ENCODE data around the gene PGM3.

Gene PGM3

GRCh38 chr6:83220121-83220520 is 27.1 kb upstream of the PGM3 start:
- TF ChIP-seq, protein P1, sequence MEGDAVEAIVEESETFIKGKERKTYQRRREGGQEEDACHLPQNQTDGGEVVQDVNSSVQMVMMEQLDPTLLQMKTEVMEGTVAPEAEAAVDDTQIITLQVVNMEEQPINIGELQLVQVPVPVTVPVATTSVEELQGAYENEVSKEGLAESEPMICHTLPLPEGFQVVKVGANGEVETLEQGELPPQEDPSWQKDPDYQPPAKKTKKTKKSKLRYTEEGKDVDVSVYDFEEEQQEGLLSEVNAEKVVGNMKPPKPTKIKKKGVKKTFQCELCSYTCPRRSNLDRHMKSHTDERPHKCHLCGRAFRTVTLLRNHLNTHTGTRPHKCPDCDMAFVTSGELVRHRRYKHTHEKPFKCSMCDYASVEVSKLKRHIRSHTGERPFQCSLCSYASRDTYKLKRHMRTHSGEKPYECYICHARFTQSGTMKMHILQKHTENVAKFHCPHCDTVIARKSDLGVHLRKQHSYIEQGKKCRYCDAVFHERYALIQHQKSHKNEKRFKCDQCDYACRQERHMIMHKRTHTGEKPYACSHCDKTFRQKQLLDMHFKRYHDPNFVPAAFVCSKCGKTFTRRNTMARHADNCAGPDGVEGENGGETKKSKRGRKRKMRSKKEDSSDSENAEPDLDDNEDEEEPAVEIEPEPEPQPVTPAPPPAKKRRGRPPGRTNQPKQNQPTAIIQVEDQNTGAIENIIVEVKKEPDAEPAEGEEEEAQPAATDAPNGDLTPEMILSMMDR (IDR thresholded peaks at IDR 0.05) = no peak
- H3K27me3 ChIP-seq = no peaks in the 10 kb centered on the region
- intact Hi-C loops (cut with DNase I; ENCODE audit: low total_unique reads) = loop anchor here (5.0 kb wide), 1 partner anchor 292 kb away; the partner anchor contains the start of gene PRSS35
- no peaks in the 10 kb centered on the region for H3K36me3 ChIP-seq
- no peak overlapping the region for H3K4me3 ChIP-seq
- DNase-seq = no peak
- H3K4me1 ChIP-seq = no peaks in the 10 kb centered on the region
- H3K9me3 ChIP-seq = no peaks in the 10 kb centered on the region
- H3K27ac ChIP-seq = no peak overlapping the region

DNA sequence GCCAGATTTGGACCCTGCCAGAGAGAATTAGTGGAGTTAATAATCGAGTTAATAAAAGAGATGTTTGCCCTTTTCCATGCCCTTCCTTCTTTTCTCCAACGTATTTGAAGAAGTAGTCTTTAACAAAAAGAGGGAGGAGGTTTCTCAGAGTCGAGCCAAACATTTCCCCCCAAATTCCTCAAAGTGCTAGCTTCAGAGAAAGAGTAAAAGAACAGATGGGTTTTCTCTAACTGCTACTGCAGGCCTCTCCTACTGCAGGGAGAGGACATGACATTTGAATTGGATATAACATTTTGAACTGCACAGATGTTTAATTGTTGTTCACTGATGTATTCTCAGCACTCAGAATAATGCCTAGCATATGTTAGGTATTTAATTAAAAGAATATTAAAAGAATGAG is 25.6 kb upstream of the PGM3 start:
- H3K27ac ChIP-seq = no peak overlapping the region
- DNase-seq = no peak
- H3K4me3 ChIP-seq = no peak overlapping the region
- H3K9me3 ChIP-seq = no peaks in the 10 kb centered on the region
- no peaks in the 10 kb centered on the region for H3K4me1 ChIP-seq
- H3K36me3 ChIP-seq = no peaks in the 10 kb centered on the region
- H3K27me3 ChIP-seq = no peaks in the 10 kb centered on the region
- intact Hi-C loops (cut with DNase I; ENCODE audit: low total_unique reads) = loop anchor here (2.0 kb wide), 1 partner anchor 152 kb away; the partner anchor contains the start of gene DOP1A
- TF ChIP-seq, protein P1 (IDR thresholded peaks at IDR 0.05) = no peak

GRCh38 chr6:83216806-83217205 is 23.7 kb upstream of the PGM3 start:
- intact Hi-C loops (cut with DNase I; ENCODE audit: low total_unique reads) = no loop called here
- Histone ChIP-seq H3K4me1 (no peaks in the 10 kb centered on the region), H3K27me3 (no peaks in the 10 kb centered on the region), H3K4me3 (no peak overlapping the region), H3K27ac (no peak overlapping the region), H3K36me3 (no peaks in the 10 kb centered on the region), H3K9me3 (no peaks in the 10 kb centered on the region)
- no peak for DNase-seq
- TF ChIP-seq, protein P1 (IDR thresholded peaks at IDR 0.05) = no peak

DNA sequence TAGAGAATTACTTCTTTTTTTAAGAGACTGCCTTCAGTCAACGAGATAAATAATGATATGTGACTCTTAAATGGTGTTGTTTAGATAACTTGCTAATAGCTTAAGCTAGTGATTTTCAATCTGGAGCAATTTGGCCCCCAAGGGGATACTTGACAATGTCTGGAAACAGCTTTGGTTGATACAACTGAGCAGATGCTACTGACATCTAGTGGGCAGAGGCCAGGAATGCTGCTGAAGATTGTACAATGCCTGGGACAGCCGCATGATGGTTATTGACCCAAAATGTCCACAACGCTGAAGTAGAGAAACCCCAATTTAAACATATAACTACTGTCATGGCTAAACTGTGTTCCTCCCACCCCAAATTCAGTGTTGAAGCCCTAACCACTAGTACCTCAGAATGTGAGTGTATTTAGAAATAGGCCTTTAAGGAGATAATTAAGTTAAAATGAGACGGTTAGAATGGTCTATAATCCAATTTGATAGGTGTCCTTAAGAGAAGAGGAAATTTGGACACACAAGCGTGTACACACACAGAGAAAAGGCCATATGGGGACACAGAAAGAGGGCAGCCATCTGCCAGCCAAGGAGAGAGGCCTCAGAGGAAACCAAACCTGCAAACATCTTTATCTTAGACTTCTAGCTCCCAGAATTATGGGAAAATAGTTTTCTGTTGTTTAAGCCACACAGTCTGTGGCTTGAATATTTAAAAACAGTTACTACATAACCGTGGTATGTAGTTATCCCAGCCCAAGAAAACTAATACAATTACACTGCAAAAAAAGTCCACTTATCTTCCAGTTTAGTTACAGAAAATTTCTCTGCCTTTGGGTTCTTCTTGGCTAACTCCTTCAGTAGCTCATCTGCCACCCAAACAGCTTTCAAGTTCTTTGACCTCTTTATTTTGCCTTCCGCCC is 22.3 kb upstream of the PGM3 start:
- Histone ChIP-seq H3K4me1 (no peaks in the 10 kb centered on the region), H3K27ac (peak overlapping the region in 1 of 2 donors; percentile 40), H3K4me3 (no peak overlapping the region), H3K27me3 (no peaks in the 10 kb centered on the region), H3K36me3 (no peaks in the 10 kb centered on the region), H3K9me3 (no peaks in the 10 kb centered on the region)
- intact Hi-C loops (cut with DNase I; ENCODE audit: low total_unique reads) = no loop called here
- TF ChIP-seq, protein P1 (IDR thresholded peaks at IDR 0.05) = peak; percentile 60 to 72
- peak; percentile 74 to 76 for DNase-seq

- intact Hi-C loops (cut with DNase I; ENCODE audit: low total_unique reads) = no loop called here
- no peak overlapping the region for H3K27ac ChIP-seq
- DNase-seq = no peak
- no peak overlapping the region for H3K4me3 ChIP-seq
- peaks cover 0 to 7% (median 0%) of the 10 kb centered on the region in 3 donors for H3K36me3 ChIP-seq
- TF ChIP-seq, protein P1 (IDR thresholded peaks at IDR 0.05) = no peak
- no peaks in the 10 kb centered on the region for H3K4me1 ChIP-seq
- no peaks in the 10 kb centered on the region for H3K9me3 ChIP-seq
- no peaks in the 10 kb centered on the region for H3K27me3 ChIP-seq
These were observed 9.0 kb upstream of the PGM3 start for GRCh38 chr6:83202031-83202430.
